ENCODE data around the gene CCND1.

GRCh38 chr11:69635804-69636511 is 5.0 kb upstream of the CCND1 start:
- TF ChIP-seq CTCF (IDR thresholded peaks at IDR 0.05) (no peak), EP300 (IDR thresholded peaks at IDR 0.05) (no peak)
